ENCODE results near the gene ITPKC. TPM values are rescaled to one million over a fixed set of nuclear protein-coding genes. Genes with fewer than 3 reads are reported as not detected.

ITPKC gene
- polyA plus RNA-seq, 1 of the 3 experiments (the other 2 are of a cell fraction), result 6.3 TPM

DNA sequence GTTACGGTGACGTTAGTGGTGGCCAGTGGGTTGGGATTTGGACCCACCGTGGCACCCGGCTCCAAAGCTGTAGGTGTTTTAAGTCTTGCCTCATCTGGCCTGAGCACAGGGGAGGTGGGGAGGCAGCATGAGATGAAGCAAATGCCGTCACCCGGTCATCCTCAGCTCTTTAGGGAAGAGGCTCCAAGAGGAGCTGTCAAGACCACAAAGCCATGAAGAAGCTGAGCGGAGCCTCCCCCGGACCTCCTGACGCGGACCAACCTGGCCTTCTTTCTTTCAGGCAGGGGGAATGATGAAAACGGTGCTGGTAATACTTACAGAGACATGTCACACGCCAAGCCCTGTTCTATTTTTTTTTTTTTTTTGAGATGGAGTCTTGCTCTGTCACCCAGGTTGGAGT lies 26.0 kb downstream of the ITPKC start:
- Histone ChIP-seq H3K9me2 (no peaks in the 10 kb centered on the region), H4K20me1 (ENCODE audit: insufficient read depth) (no peaks in the 10 kb centered on the region), H2AFZ (ENCODE audit: low read depth) (no peak overlapping the region), H3K27me3 (ENCODE audit: insufficient read depth) (no peaks in the 10 kb centered on the region), H3K9me3 (no peaks in the 10 kb centered on the region), H3K4me3 (ENCODE audit: low read depth in 2 of 2, low read length in 1 of 2) (no peak overlapping the region), H3K27ac (ENCODE audit: low read depth in 2 of 2, low read length in 1 of 2) (no peak overlapping the region), H3K79me2 (ENCODE audit: insufficient read depth) (no peaks in the 10 kb centered on the region; the same call in 1 of the 2 replicates), H3K4me1 (ENCODE audit: control insufficient read depth in 1 of 2, insufficient read depth in 2 of 2, low read depth in 1 of 2, low read length in 1 of 2) (0 out of 4 replicates have a peak, but pooled peaks cover 0 to 4% of the 10 kb centered on the region in 2 experiments), H3K36me3 (replicated peaks in 1 of 2; ENCODE audit: control insufficient read depth in 1 of 2, insufficient read depth in 2 of 2, low read length in 1 of 2) (peaks cover under 1 to 3% of the 10 kb centered on the region in 2 experiments), H3F3A (replicated peaks; ENCODE audit: insufficient read depth) (no peaks in the 10 kb centered on the region), H3K4me2 (no peak overlapping the region), H3K9ac (no peak overlapping the region)
- CTCF ChIA-PET, result interaction anchor here (0.8 to 3.3 kb wide), 3 partner anchors 64 to 108 kb away, joined by 3 to 10 read pairs (median 9); no protein-coding TSS in a partner anchor
- no peak for DNase-seq
- TF ChIP-seq EZH2phosphoT487 (IDR thresholded peaks at IDR 0.05; ENCODE audit: borderline replicate concordance, low read depth) (no peak), TCF12 (IDR thresholded peaks at IDR 0.05) (no peak), YY1 (IDR thresholded peaks at IDR 0.05; ENCODE audit: low read depth) (no peak), RXRA (IDR thresholded peaks at IDR 0.05; ENCODE audit: borderline replicate concordance, low read depth) (no peak), RCOR1 (IDR thresholded peaks at IDR 0.05; ENCODE audit: low read length) (no peak), CHD2 (IDR thresholded peaks at IDR 0.05; ENCODE audit: low read length, partially characterized antibody) (no peak), MXI1 (IDR thresholded peaks at IDR 0.05; ENCODE audit: low read depth, low read length) (no peak), EP300 (IDR thresholded peaks at IDR 0.05; ENCODE audit: borderline replicate concordance in 1 of 2, low read depth in 1 of 2, low read length in 1 of 2) (no peak), FOXJ3 (CRISPR knock-in tag; IDR thresholded peaks at IDR 0.05) (no peak), POLR2AphosphoS5 (IDR thresholded peaks at IDR 0.05; ENCODE audit: low read depth, low read length) (no peak)
- TF ChIP-seq, protein P1, sequence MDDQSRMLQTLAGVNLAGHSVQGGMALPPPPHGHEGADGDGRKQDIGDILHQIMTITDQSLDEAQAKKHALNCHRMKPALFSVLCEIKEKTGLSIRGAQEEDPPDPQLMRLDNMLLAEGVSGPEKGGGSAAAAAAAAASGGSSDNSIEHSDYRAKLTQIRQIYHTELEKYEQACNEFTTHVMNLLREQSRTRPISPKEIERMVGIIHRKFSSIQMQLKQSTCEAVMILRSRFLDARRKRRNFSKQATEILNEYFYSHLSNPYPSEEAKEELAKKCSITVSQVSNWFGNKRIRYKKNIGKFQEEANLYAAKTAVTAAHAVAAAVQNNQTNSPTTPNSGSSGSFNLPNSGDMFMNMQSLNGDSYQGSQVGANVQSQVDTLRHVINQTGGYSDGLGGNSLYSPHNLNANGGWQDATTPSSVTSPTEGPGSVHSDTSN (IDR thresholded peaks at IDR 0.05), result no peak
- TF ChIP-seq, protein P2, sequence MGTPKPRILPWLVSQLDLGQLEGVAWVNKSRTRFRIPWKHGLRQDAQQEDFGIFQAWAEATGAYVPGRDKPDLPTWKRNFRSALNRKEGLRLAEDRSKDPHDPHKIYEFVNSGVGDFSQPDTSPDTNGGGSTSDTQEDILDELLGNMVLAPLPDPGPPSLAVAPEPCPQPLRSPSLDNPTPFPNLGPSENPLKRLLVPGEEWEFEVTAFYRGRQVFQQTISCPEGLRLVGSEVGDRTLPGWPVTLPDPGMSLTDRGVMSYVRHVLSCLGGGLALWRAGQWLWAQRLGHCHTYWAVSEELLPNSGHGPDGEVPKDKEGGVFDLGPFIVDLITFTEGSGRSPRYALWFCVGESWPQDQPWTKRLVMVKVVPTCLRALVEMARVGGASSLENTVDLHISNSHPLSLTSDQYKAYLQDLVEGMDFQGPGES (IDR thresholded peaks at IDR 0.05; ENCODE audit: low read depth, low read length), result no peak
- TF ChIP-seq, protein P3, sequence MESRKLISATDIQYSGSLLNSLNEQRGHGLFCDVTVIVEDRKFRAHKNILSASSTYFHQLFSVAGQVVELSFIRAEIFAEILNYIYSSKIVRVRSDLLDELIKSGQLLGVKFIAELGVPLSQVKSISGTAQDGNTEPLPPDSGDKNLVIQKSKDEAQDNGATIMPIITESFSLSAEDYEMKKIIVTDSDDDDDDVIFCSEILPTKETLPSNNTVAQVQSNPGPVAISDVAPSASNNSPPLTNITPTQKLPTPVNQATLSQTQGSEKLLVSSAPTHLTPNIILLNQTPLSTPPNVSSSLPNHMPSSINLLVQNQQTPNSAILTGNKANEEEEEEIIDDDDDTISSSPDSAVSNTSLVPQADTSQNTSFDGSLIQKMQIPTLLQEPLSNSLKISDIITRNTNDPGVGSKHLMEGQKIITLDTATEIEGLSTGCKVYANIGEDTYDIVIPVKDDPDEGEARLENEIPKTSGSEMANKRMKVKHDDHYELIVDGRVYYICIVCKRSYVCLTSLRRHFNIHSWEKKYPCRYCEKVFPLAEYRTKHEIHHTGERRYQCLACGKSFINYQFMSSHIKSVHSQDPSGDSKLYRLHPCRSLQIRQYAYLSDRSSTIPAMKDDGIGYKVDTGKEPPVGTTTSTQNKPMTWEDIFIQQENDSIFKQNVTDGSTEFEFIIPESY (IDR thresholded peaks at IDR 0.05; ENCODE audit: borderline replicate concordance, low read depth), result no peak
- TF ChIP-seq, protein P4, sequence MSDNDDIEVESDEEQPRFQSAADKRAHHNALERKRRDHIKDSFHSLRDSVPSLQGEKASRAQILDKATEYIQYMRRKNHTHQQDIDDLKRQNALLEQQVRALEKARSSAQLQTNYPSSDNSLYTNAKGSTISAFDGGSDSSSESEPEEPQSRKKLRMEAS (IDR thresholded peaks at IDR 0.05; ENCODE audit: low read depth), result no peak
- WGBS (ENCODE audit: low lambda C conversion rate), result 94% methylated on average over 8 of the region's 12 CpGs
- POLR2A ChIA-PET, result interaction anchor here (0.8 kb wide), 1 partner anchor 60 kb away, joined by 3 read pairs; no protein-coding TSS in a partner anchor

Measured in SK-N-SH (cell line).